ENCODE results near the gene C5orf22. TPM values are rescaled to one million over a fixed set of nuclear protein-coding genes. Genes with fewer than 3 reads are reported as not detected.

The C5orf22 gene
- total RNA-seq, result 18.5 TPM

- peak within 1 kb of the TSS; percentile 75 to 85 for H3K4me3 ChIP-seq
- H3K9me3 ChIP-seq, result no peaks in the 10 kb centered on the region
- intact Hi-C loops (cut with DNase I), result loop anchor here (5.0 kb wide), 3 partner anchors 495 to 780 kb away; partner anchors contain the start of gene MTMR12
- peaks cover 25 to 37% of the 10 kb centered on the region in 2 donors for H3K36me3 ChIP-seq
- peaks cover 0 to 20% of the 10 kb centered on the region in 2 donors for H3K4me1 ChIP-seq
- H3K27ac ChIP-seq, result peak within 1 kb of the TSS; percentile 60 to 85
- TF ChIP-seq, protein P1, sequence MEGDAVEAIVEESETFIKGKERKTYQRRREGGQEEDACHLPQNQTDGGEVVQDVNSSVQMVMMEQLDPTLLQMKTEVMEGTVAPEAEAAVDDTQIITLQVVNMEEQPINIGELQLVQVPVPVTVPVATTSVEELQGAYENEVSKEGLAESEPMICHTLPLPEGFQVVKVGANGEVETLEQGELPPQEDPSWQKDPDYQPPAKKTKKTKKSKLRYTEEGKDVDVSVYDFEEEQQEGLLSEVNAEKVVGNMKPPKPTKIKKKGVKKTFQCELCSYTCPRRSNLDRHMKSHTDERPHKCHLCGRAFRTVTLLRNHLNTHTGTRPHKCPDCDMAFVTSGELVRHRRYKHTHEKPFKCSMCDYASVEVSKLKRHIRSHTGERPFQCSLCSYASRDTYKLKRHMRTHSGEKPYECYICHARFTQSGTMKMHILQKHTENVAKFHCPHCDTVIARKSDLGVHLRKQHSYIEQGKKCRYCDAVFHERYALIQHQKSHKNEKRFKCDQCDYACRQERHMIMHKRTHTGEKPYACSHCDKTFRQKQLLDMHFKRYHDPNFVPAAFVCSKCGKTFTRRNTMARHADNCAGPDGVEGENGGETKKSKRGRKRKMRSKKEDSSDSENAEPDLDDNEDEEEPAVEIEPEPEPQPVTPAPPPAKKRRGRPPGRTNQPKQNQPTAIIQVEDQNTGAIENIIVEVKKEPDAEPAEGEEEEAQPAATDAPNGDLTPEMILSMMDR (IDR thresholded peaks at IDR 0.05), result no peak
- no peaks in the 10 kb centered on the region for H3K27me3 ChIP-seq
- DNase-seq (ENCODE audit: low spot score in 2 of 2), result peak; percentile 70 to 96
Observed at GRCh38 chr5:31531888-31532547, at the start of gene C5orf22, which contains the start of gene DROSHA. Gene C5orf22, plus strand, starts transcription at chr5:31532301. Its CDS starts 92 bp downstream, at chr5:31532393. Gene DROSHA, minus strand, starts transcription at chr5:31532093. Its CDS starts 3,034 bp downstream, at chr5:31529059.

GRCh38 chr5:31485376-31486207 lies 46.5 kb upstream of the C5orf22 start:
- H3K27ac ChIP-seq, result no peak overlapping the region

GRCh38 chr5:31486441-31486840 lies 45.7 kb upstream of the C5orf22 start:
- no peak overlapping the region for H3K4me3 ChIP-seq
- DNase-seq (ENCODE audit: low spot score in 2 of 2), result no peak
- peaks cover 16 to 52% of the 10 kb centered on the region in 2 donors for H3K36me3 ChIP-seq
- H3K9me3 ChIP-seq, result no peaks in the 10 kb centered on the region
- no peak overlapping the region for H3K27ac ChIP-seq
- intact Hi-C loops (cut with DNase I), result no loop called here
- H3K4me1 ChIP-seq, result no peaks in the 10 kb centered on the region
- TF ChIP-seq, protein P1 (IDR thresholded peaks at IDR 0.05), result no peak
- H3K27me3 ChIP-seq, result no peaks in the 10 kb centered on the region

More at GRCh38 chr5:31485376-31486207, 46.5 kb upstream of the C5orf22 start:
- peaks cover 11 to 48% of the 10 kb centered on the region in 2 donors for H3K36me3 ChIP-seq
- no peaks in the 10 kb centered on the region for H3K4me1 ChIP-seq
- no peaks in the 10 kb centered on the region for H3K27me3 ChIP-seq
- H3K9me3 ChIP-seq, result no peaks in the 10 kb centered on the region
- DNase-seq (ENCODE audit: low spot score in 2 of 2), result no peak
- TF ChIP-seq, protein P1 (IDR thresholded peaks at IDR 0.05), result no peak
- no peak overlapping the region for H3K4me3 ChIP-seq
- intact Hi-C loops (cut with DNase I), result no loop called here

DNA sequence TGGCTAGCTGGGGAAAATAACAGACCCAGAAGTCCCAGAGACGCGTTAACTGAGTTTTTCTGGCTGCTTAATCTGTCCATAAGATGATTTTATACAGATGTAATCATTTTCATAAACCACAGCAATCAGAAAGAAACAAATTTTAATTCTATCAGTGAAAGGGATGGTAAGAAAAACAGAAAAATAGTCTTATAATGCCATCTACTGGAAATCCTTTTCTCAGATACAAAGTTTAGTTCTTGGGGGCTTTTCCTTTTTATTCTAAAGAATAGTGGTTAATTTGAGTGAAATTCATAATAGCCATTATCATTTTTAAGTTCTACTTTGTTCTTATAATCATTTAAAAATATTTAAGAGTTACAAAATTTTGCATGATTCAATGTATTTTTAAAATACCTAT lies 44.6 kb upstream of the C5orf22 start:
- no peaks in the 10 kb centered on the region for H3K27me3 ChIP-seq
- no peaks in the 10 kb centered on the region for H3K4me1 ChIP-seq
- no peak overlapping the region for H3K27ac ChIP-seq
- H3K9me3 ChIP-seq, result no peaks in the 10 kb centered on the region
- peaks cover 16 to 54% of the 10 kb centered on the region in 2 donors for H3K36me3 ChIP-seq
- intact Hi-C loops (cut with DNase I), result no loop called here
- H3K4me3 ChIP-seq, result no peak overlapping the region
- no peak for DNase-seq (ENCODE audit: low spot score in 2 of 2)
- TF ChIP-seq, protein P1 (IDR thresholded peaks at IDR 0.05), result no peak

- H3K27me3 ChIP-seq, result no peaks in the 10 kb centered on the region
- H3K4me1 ChIP-seq, result no peaks in the 10 kb centered on the region
- TF ChIP-seq, protein P1 (IDR thresholded peaks at IDR 0.05), result no peak
- H3K36me3 ChIP-seq, result peaks cover 62 to 72% of the 10 kb centered on the region in 2 donors
- no peaks in the 10 kb centered on the region for H3K9me3 ChIP-seq
- no peak overlapping the region for H3K4me3 ChIP-seq
- DNase-seq (ENCODE audit: low spot score in 2 of 2), result no peak
- intact Hi-C loops (cut with DNase I), result no loop called here
- no peak overlapping the region for H3K27ac ChIP-seq
Observed at GRCh38 chr5:31492869-31493268, 39.2 kb upstream of the C5orf22 start.
